NCI-H460 (cell line): ENCODE data around the gene KRT17. TPM values are rescaled to one million over a fixed set of nuclear protein-coding genes. Genes with fewer than 3 reads are reported as not detected.
"Not testable (repeated sequence)": the region's sequence is repeated elsewhere in the genome, so short reads cannot be mapped to it uniquely, and the experiment has no call there.

Experiments
- DNase-seq: peaks from one replicate; pipeline ENCODE4 v3.0.0-alpha.2; 2016; ENCODE audit warnings: low read depth; ENCODE audit errors: extremely low read depth
- total RNA-seq: library from RNA; depleted of rRNA; stranded (reverse); fragments of >200 nt; shearing (Covaris generic); gene quantifications from 2 replicates; pipeline ENCODE4 v1.2.3, GENCODE V29; 2014

Gene KRT17
- total RNA-seq, 1 experiment from 2014 or later, result 0.42 TPM

- DNase-seq, result not testable (repeated sequence)
Measured at GRCh38 chr17:41622340-41623183, 1.8 kb downstream of the KRT17 start.

GRCh38 chr17:41621916-41622315, 2.5 kb downstream of the KRT17 start:
- DNase-seq, result no peak

- not testable (repeated sequence) for DNase-seq
Measured at GRCh38 chr17:41621435-41621817, 2.9 kb downstream of the KRT17 start.

- DNase-seq, result no peak
Measured at GRCh38 chr17:41620583-41621434, 3.6 kb downstream of the KRT17 start.

- not testable (repeated sequence) for DNase-seq
Measured at GRCh38 chr17:41619927-41620582, 4.3 kb downstream of the KRT17 start.

- no peak for DNase-seq
Measured at GRCh38 chr17:41619036-41619926, 5.1 kb downstream of the KRT17 start.

GRCh38 chr17:41618341-41619035, 5.9 kb downstream of the KRT17 start:
- DNase-seq, result no peak

- DNase-seq, result no peak
Measured at GRCh38 chr17:41617698-41618097, 6.7 kb downstream of the KRT17 start.

DNA sequence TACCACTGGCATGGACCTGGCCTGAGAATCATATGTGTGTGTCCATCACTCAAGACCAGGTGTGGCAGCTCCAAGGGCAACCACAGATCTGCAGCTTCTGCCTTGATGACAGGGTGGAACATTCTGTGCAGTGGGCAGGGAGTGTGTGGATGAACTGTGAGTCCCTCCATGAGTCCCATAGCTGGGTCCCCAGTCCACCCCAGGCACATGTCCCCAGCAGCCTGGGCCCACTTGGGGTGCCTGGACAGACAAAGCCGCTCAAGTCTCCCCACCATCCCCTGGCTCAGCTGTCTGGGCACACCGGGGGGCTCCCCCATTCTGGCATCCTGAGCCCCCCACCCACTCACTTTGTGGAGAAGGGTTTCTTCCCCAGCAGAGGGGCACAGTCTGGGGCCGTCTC, 7.2 kb downstream of the KRT17 start:
- DNase-seq, result no peak

GRCh38 chr17:41616486-41616885, 7.9 kb downstream of the KRT17 start:
- not testable (repeated sequence) for DNase-seq

DNA sequence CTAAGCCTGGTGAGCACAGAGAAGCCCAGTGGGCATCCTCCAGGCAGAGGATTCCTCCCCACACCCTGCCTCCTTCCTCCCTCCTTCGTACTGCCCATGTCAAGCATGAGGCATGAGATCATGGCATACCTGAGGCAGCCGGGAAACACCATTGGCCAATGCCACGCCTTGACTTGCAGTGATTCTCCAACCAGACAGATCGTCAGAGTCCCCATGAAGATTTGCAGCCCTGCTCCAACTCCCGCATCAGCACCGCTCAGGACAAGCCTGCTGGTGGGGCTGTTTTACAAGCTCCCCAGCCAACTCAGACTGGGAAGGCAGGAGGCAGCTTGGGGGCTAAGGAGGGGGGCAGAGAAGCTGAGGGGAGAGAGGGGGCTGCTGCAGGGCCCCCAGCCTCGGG, 8.9 kb downstream of the KRT17 start:
- no peak for DNase-seq

DNA sequence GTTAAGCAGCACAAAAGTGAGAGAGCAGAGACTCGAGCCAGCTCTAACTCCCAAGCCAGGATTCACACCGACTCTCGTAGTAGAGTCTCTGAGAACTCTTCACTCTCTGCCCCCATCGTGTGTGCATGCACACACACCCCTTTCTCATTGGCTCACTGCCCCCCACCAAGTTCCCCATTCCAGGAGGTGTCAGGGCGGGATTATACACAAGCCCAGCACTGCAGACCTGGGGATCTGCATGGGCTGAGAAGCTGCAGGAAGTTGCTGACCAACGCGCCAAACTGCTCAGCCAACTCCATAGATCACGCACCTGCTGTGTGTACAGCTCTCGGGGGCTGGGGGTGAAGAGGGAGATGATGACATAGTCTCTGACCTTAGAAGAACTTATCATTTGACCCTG, 9.6 kb downstream of the KRT17 start:
- not testable (repeated sequence) for DNase-seq

DNA sequence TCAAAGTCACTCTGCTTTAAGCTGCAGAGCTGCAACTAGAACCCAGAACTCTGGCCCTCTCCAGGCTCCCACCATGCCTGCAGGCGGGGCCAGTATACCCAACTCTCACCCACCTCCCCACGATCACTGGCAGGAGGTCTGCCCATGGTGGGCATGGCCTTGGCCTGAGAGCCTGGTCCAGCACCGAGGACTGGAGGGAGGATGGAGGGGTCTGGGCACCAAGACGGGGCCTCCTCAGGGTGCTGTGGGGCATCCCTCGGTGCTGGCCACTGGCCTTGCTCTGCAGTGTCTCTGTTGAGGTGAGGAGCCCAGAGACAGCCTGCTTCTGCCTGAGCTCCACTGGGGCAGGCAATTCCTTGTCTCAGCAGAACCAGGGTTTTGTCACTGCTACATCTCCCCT, 10.3 kb downstream of the KRT17 start:
- no peak for DNase-seq

DNA sequence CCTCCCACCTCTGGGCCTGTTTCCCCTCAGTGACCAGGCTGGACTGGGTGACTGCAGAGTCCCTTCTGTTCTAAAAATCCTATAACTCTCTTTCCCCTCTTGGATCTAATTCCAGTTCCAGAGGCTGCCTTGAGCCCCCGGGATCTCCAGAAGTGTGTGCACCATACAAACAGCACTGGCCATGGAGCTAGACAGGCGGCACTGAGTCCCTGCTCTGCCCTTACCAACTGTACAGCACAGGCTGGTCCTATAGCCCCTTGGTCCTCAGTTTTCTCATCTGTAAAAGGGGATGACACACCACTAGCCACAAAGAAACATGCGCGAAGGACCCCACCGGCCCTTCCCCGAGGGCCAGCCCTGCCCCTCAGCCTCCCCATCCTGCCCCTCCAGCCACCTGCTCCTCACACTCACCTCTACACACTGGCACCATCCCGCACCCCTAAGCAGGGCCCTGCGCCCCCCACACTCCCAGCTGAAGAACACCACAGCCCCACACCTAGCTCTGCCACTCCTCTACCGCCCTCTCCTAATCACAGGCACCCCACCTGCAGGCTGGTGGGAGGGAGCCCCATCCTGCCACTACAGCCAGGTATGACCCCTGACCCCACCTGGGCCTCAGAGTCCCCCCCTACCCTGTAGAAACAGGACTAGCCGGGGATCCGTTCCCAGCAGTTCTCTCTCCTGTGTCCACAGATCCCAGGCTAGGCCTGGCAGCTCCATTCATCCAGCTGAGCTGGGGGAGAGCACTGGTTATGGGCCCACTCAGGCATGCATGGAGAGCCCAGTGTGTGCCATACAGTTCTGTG, 10.9 kb downstream of the KRT17 start:
- DNase-seq, result no peak

GRCh38 chr17:41612376-41613160, 11.8 kb downstream of the KRT17 start, which contains the start of gene KRT16:
Gene KRT16 (minus strand): TSS chr17:41612767. CDS start chr17:41612688, 79 bp downstream.
- DNase-seq, result not testable (repeated sequence)

DNA sequence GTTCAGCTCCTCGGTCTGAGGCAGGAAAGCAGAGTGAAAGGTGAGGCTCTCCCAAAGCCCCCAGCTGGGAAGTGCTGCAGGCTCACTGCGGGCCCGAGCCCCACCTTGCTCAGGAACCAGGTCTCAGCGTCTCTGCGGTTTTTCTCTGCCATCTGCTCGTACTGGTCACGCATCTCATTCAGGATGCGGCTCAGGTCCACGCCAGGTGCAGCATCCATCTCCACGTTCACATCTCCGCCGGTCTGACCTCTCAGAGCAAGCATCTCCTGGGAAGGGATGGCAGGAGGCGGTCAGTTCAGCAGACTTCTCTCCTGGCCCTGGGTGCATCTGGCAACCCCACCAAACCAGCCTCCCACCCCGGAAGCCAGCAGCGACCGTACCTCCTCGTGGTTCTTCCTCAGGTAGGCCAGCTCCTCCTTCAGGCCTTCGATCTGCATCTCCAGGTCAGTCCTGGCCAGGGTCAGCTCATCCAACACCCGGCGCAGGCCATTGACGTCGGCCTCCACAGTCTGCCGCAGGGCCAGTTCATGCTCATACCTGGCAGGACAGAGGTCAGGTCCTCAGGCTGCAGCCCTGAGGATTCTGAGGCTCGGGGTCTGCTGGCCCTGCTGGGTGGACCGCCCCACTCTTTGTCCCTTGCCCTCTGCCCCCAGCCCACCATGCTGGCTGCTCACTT, 13.3 kb downstream of the KRT17 start:
- DNase-seq, result no peak

GRCh38 chr17:41610061-41610517, 14.3 kb downstream of the KRT17 start:
- not testable (repeated sequence) for DNase-seq
